T-helper 1 cell treated with Interleukin-12 subunit alpha and Interleukin-12 subunit beta and Interleukin-4 antibody, amounts not matched to agents 30 ng/mL and 1 ng/mL, for 36 hours (primary cell): Measurements from ENCODE around the gene DHODH. TPM values are rescaled to one million over a fixed set of nuclear protein-coding genes. Genes with fewer than 3 reads are reported as not detected.

Experiments used
- intact Hi-C: fragments of 100-400 bp; cut with micrococcal nuclease; formaldehyde crosslinking; loops from one replicate; pipeline ENCODE4 v1.15.1; 2024
- total RNA-seq: library from RNA; stranded (reverse); gene quantifications from 2 replicates; pipeline ENCODE4 v1.2.3, GENCODE V29; 2022

The DHODH gene
- total RNA-seq, 1 donor from 2014 or later: 11.4 TPM

DNA sequence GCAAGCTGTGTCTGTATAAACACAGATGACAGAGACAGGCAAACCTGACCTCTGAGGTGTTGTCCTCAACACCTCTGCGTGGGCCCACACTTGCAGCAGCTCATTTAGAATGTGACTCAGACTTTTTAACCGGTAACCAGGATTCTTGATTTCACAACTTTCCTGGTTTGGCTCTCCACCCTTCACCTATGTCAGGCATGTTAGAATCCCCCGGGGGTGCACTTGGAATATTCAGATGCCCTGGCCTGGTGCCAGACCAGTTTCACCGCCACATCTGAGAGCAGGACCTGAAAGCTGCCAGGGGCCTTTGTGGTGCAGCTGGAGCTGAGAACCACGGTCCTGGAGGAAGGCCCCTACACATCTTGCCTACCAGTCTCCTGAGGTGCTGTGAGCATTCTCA lies 4.8 kb downstream of the DHODH start:
- intact Hi-C loops: no loop called here

DNA sequence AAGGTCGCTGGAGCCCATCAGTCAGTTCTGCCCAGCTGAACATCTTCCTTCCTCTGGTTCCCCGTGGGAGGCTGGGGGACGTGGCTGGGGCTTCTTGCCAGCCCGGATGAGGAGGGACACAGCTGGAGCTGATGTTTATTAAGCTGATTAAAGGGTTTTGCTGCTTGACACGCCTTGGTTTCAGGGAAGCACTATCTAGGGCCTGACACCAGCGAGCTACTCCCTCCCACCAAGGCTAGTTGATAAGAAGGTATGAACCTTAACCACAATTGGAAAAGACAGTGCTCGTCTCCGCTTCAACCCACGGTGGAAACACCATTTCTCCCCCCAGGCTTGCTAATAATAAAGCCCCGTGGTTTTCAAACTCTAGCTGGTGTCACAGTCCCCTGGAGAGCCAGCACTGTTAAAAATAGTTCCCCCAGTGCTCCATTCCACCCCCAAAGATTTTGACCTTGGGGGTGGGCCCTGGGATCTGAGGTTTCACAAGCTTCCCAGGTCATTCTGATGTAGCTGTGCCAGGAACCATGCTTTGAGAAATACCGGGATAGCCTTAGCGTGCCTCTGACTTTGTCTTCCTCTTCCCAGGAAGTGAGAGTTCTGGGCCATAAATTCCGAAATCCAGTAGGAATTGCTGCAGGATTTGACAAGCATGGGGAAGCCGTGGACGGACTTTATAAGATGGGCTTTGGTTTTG lies 5.5 kb downstream of the DHODH start:
- intact Hi-C loops: no loop called here

DNA sequence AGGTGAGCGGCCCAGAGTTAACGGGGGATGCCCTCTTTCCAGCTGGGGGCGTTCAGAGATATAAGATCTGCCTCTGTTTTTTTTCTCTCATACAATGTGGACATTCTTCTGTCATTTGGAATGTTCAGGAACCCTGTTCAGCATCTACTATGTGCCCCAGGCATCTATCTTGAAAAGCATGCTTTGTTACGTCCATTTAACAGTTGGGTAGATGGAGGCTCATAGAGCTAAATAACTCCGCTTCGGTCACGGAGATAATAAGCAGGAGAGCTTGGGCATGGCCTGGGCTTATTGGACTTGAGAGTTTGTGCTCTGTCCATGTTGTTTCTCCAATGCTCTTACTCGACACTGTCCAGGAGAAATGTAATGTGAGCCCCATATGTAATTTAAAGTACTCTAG lies 6.1 kb downstream of the DHODH start:
- intact Hi-C loops: no loop called here

DNA sequence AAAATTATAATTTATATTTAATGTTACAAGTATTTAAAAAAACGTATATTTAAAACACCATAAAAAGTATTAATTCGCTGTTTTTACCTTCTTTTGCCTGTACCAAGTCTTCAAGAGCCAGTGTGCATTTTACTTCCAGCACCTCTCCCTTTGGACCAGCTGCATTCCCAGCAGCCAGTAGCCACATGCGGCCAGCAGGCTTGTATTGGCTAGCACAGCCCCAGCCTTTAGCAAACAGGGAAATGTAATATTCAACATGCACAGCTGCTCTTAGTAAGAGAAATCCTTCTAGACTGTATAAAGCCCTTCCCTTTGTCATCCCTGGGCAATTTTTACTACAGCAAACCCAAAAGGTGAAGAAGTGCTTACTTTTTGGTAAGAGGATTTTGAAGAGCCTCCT lies 6.6 kb downstream of the DHODH start:
- intact Hi-C loops: no loop called here

DNA sequence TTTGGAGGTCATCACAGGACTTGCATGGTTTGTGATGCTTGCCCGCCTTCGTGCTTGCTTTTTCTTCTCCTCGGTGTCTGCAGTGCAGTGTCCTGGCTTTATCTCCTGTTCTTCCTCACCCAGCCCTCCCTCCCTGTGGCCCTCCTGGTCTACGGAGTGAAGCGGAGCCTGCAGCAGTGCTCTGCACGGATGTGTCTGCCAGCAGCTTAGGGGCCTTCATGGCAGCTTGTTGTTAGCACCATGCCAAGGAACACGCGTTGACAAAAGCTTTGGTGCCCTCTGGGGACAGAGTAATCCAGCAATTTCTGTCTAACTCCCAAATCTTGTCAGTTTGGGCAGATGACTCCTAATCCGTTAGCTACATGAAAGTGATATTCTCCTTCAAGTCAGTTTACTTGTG lies 9.9 kb downstream of the DHODH start:
- intact Hi-C loops: no loop called here

DNA sequence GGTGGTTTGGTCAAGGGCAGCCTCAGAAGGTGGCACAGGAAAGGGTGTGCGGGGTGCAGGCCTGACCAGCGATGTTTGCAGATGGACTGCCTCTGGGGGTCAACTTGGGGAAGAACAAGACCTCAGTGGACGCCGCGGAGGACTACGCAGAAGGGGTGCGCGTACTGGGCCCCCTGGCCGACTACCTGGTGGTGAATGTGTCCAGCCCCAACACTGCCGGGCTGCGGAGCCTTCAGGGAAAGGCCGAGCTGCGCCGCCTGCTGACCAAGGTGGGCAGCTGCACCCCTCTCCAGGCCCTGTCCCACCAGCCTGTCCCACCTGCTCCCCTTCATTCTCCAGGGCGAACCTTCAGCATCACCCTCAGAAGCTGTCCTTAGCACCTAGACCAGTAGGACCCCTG lies 12.5 kb downstream of the DHODH start:
- intact Hi-C loops: no loop called here

DNA sequence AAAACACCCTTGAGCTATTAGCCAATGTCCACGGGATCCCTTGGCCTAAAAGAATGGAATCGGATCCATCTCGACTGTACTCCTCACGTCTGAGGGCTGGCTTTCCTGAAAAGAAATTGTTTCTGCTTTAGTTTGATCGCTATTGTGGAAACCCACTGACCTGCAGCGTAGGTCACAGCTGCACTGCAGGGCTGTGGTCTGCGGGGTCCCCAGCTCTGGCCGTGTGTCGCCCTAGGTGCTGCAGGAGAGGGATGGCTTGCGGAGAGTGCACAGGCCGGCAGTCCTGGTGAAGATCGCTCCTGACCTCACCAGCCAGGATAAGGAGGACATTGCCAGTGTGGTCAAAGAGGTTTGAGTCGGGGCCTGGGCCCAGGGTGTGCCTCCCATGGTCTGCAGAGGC lies 13.6 kb downstream of the DHODH start:
- intact Hi-C loops: no loop called here

DNA sequence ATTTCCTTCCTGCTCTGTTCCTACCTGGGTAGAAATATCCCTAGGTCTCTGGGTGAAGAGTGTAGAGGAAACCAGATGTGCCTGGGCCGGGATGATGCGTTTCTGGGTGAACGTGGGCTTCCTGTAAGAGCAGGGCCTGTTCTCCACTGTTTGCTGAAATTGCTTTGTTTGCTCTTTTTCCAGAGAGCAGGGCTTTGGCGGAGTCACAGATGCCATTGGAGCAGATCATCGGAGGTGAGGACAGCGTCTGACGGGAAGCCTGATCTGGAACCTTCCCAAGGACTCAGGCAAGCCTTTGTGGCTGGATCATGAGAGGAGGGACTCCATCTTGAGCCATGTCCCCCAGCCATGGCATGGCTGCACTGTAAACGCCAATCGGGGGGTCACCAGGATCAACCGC lies 15.4 kb downstream of the DHODH start:
- intact Hi-C loops: no loop called here

DNA sequence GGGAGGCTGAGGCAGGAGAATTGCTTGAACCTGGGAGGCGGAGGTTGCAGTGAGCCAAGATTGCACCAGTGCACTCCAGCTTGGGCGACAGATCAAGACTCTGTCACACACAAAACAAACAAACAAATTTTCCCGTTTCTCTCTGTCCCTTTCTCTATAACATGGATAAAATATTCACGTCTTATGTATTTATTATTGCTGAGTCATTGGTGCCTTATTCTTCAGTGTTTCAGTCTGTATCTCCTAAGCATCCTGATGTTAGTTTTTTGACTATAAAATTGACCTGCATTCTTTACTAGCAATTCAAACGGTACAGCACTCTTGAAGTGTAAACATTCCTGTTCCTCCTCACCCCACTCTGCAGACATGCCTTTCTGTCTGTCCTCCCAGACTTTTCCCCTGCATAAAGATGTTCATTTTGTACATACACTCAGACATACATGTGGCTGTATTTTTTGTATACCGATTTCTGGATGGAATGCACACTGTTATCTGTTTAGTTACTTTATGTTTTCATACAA lies 16.4 kb downstream of the DHODH start:
- intact Hi-C loops: no loop called here

DNA sequence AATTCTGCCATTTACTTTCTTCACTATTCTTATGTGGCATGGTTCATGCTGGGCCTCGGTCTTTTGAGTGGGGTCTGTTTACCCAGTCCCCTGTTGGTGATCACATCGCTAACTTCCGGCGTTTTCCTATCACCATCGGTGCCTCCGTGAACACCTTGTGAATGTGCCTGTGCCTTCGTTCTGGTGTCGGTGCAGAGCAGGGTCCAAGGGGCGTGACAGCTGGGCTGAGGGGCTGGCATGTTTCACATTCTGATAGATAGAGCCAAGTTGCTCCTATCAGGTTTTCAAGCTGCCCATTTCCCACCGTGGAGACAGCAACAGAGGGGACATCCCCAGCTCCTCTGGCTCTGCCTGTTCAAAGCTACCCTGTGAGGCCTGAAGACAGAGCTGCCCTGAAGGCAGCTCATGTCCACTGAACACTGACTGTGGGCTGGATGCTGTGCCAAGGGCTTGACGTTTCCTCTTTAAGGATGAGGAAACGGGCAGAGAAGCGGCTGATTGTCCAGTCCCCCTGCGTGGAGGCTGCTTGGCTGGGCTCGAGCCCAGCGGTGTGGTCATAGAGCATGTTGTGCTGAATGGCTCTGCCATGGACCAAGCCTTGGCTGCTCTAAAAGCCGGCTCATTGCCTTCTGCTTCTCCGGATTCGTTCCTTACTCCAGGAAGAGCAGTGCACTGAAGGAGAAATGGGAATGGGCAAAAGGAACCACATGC lies 17.0 kb downstream of the DHODH start:
- intact Hi-C loops: no loop called here

DNA sequence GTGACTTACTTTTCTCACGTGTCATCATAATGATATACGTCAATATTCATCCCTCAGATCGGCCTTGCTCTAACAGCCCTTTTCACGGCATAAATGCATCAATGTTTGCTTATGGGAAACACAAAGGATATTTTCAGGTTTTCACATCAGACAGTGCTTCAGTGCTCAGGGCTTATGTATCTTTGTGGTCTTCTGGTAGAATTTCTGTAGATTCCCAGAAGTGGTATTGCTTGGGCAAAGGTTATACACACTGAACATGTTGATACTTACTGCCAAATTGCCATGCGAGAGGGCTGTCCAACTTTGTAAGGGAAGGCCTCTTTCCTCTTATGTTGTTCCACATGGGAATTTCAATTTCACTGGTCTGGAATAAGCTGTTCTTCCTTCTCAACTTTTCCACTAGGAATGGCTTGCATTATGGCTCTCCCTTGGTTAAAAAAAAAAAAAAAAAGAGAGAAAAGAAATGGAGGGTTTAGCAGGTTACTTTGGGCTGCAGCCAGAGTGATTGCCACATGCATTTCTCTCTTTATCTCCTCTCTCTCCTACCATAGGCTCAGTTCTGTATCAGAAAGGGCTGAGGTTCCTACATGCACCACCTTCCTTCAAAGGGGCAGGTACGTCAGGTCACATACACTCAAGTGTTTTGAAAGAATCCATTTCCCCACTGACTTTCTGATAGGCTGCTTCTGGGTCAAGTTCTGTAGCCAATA lies 19.3 kb downstream of the DHODH start:
- intact Hi-C loops: no loop called here

DNA sequence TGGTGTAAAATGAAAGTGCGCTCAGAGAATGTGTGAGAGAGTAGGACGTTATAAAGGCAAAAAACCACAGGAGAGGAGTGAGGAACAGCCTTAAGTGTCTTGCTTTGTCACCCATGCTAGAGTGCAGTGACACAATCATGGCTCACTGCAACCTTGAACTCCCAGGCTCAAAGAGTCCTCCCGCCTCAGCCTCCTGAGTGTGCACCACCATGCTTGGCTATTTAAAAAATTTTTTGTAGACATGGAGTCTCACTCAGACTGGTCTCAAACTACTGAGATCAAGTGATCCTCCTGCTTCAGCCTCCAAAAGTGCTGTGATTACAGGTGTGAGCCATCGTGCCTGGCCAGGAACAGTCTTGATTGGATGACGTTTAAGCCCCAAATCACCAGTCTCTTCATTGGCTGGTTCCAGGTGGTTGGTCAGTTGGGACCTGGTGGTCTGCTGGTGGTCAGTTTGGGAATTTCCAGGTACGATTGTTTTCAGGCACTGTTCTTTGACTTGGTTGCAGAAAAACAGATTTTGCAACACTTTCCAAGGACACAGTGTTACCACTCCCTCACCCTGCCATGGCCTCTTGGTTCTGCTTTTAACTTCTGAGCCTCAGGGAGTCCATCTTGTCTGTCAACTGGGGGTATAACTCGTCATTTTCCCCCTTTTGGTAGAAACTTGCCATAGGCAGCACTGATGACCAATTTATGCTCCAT lies 21.2 kb downstream of the DHODH start:
- intact Hi-C loops: no loop called here

DNA sequence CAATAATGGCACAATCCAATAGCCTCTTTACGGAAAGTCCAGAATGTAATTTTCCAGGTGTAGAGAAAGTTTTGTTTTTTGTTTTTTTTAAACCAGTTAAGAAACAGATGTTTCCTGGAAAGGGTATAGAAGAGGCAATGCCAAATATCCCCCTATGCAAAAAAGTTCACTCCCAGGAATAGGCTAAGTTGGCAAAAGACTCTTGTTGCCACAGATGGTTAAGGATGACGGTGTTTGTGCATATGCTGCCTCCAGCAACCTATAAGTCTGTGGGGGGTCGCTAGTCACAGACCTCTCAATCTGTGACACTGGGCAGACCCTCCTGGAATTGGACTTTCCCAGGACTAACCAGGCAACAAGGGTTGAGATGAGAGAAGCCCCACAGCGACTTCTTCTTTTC lies 24.9 kb downstream of the DHODH start:
- intact Hi-C loops: no loop called here

DNA sequence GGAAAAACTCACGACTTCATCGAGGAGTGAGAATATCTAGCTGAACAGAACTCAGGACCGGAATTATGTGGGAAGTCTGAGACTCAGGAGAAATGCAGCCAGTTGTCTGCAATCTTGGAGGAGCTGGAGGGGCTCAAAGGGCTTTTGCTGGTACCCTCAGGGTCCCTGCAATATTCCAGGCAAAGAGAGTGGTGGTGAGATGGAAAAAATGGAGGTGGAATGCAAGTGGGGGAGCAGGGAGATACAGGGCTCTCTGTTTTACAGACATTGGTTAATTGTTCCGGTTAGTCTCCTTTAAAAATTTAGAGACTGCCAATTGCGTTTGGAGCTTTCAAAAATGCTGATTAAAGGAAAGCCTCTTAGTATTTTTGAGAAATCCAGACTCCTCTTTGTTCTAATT lies 27.6 kb downstream of the DHODH start:
- intact Hi-C loops: no loop called here

DNA sequence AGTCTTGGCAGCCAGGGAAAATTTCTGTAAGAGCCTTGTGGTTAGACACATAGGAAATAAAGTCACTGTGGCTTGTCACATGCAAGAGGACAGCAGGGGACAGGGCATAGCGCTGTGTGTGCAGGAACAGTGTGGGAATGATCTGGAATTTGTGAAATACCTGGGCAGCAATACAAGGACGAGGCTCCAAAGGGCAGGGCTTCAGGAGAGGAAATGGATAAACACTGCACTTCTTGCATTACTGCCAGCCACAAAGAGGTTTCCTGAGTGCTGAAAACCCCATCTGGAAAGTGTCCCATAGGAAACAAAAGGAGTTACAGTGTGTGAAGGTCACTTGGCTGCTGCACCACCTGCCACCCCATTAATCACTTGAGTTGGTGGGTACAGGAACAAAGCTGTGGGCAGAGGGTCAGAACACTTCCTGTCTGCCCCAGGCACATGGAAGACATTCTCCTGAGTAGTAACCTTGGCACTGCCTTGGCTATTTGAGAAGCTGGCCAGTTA lies 33.7 kb downstream of the DHODH start:
- intact Hi-C loops: no loop called here

DNA sequence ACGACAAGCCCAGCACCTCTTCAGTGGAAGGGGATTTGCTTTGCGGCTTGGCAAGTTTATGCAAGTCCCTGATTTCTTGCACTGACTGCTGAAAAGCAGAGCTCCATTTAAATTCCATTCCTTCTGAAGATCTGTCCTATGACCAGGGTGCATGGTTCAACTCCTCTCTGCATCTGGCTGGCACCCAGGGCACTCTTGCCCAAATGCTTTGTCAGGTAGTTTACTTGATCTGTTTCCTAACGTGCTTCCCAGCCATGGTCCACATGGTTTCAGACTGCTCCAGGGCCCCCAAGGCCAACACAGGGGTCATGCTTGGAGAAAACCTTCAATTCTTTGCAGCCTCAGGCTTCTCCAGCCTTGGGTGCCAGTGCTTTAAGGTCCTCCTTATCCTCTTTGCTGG lies 34.5 kb downstream of the DHODH start:
- intact Hi-C loops: no loop called here

DNA sequence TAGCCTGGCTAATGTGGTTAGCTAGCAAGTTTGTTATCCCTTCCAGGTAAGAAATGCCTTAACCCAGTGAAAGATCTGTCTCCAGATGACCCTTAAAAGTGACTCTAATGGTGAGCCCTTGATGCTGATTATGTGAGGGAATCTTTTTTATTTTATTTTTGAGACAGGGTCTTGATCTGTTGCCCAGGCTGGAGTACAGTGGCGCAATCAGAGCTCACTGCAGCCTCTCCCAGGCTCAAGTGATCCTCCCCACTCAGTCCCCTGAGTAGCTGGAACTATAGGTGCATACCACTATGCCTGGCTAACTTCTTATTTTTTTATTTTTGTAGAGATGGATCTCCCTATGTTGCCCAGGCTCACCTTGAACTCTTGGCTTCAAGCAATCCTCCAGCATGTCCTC lies 35.0 kb downstream of the DHODH start:
- intact Hi-C loops: no loop called here

DNA sequence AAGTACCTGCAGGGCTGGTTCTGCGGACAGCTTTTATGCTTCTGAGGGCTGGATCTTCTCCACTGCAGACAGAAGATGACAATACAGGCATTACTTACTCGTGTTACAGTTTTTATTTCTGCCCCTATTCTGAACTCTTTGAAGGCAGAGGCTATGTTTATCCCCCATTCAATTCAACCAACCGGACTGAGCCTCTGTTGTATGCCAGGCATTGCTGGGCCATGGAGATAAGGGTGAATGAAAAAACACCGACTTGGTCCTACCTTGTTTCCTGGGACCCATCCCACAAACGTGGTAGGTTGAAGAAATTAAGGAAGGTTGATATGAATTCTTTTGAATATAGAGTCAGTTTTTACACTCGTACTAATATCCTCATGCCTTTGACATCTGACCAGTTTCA lies 35.8 kb downstream of the DHODH start:
- intact Hi-C loops: no loop called here

DNA sequence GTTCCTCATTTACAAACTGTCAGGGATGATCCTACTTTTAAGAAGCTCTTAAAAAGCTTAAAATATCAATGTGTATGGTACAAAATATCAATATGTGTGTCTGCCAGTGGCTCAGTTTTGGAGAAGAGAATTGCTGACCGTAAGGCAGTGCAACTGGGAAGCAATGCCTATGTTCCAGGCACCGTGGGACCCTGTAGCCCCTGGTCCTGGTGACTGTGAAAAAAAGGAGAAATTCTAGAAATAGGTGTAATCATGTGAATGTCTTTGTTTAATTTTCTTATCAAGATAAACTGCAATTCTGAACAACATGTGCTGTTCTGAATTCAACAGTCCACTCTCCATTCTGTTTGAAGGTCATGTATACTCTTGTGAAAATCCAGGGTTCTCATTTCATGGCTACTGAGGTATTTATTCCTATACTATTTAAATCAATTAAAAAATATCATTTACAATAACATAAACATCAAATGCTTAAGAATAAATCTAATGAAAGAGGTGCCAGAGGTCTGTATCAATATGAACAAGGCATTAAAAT lies 36.3 kb downstream of the DHODH start:
- intact Hi-C loops: no loop called here

DNA sequence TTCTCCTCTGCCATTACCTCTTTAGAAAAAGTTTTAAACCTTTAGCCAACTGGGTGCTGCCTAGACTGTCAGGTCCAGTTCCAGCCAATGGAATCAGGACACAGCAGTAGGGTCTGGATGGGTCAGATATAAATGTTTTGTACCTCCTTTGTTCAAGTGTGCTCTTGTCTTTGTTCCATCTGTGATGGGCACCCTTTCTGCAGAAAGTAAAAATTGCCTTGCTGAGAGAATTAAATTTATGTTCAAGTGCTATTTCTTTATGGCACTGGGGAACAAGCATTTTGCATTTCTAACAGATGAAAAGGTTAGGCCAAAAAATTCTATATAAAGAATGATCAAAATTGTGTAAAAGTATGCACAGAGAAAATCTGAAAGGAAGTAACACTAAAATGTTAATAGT lies 40.6 kb downstream of the DHODH start:
- intact Hi-C loops: no loop called here

DNA sequence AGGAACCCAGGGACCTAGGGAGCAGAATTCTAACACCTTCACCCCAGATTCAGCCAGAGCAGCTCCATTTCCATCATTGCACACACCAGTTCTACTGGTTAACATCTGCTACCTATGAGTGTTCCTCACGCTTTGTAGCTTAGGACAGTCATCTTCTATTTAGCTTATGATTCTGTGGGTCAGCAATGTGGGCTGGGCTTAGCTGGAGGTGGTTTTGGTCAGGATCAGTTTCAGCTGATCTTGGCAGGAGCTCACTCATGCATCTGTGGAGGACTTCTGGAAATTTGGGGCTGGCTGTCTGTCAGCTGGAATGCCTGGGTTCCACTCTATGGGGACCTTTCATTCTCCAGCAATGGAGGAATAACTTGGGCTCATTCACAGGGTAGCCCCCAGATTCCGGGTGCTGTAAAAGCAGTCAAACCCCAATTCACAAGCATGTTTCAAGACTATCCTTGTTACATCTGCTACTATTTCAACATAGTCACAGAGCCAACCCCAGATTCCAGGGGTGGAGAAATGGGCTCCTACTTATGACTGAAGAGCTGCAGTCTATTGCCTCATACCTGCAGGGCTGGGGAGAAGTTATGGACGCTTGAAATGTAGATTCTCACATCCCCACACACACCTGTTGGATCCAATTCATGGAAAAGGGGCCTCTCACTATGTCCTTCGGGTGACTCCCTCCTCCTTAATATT lies 42.4 kb downstream of the DHODH start:
- intact Hi-C loops: no loop called here
